ENCODE data around the gene MDFI. TPM values are rescaled to one million over a fixed set of nuclear protein-coding genes. Genes with fewer than 3 reads are reported as not detected.

The MDFI gene, protein sequence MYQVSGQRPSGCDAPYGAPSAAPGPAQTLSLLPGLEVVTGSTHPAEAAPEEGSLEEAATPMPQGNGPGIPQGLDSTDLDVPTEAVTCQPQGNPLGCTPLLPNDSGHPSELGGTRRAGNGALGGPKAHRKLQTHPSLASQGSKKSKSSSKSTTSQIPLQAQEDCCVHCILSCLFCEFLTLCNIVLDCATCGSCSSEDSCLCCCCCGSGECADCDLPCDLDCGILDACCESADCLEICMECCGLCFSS
- not detected for polyA plus RNA-seq

GRCh38 chr6:41638002-41638934, at the start of gene MDFI:
MDFI (plus strand) TSS chr6:41638468; CDS start chr6:41638750, 282 bp downstream.
- no peak within 1 kb of the TSS for H3K27ac Mint-ChIP-seq
- H3K4me1 Mint-ChIP-seq, result peaks cover 4 to 6% (median 5%) of the 10 kb centered on the region in 3 donors
- H3K9me3 Mint-ChIP-seq, result no peaks in the 10 kb centered on the region
- peak within 1 kb of the TSS in 3 of 4 donors; percentile 73 to 92 (median 84) for H3K4me3 Mint-ChIP-seq
- H3K36me3 Mint-ChIP-seq, result no peaks in the 10 kb centered on the region
- peaks cover 49% of the 10 kb centered on the region for H3K27me3 Mint-ChIP-seq

DNA sequence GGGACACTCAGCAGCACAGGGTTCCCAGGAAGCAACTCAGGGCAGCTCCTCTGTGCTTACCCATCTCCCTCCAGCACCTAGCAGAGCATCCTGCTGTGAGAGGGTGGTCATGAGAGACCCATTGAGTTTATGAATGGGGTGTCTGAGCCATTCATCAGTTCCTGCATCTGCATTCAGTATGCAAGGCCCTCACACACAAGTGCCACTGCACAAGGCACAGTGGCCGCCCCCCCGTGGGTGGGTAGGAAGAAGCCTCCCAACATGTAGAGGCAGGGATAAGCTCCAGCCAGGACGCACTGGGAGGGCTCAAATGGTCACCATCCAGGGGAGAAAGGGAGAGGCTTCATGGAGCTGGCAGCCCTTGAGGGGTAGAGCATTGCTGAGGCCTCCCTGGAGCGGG, 49.0 kb upstream of the MDFI start:
- H3K36me3 Mint-ChIP-seq, result no peaks in the 10 kb centered on the region
- no peaks in the 10 kb centered on the region for H3K9me3 Mint-ChIP-seq
- H3K27me3 Mint-ChIP-seq, result no peaks in the 10 kb centered on the region
- H3K27ac Mint-ChIP-seq, result no peak overlapping the region
- H3K4me3 Mint-ChIP-seq, result no peak overlapping the region
- H3K4me1 Mint-ChIP-seq, result peaks cover 0 to 5% (median 0%) of the 10 kb centered on the region in 3 donors

- no peaks in the 10 kb centered on the region for H3K9me3 Mint-ChIP-seq
- no peaks in the 10 kb centered on the region for H3K27me3 Mint-ChIP-seq
- no peak overlapping the region for H3K4me3 Mint-ChIP-seq
- peak overlapping the region in 1 of 3 donors; percentile 9 for H3K27ac Mint-ChIP-seq
- H3K4me1 Mint-ChIP-seq, result peaks cover 0 to 4% (median 0%) of the 10 kb centered on the region in 3 donors
- no peaks in the 10 kb centered on the region for H3K36me3 Mint-ChIP-seq
Measured at GRCh38 chr6:41589636-41590622, 48.3 kb upstream of the MDFI start.

- H3K27me3 Mint-ChIP-seq, result no peaks in the 10 kb centered on the region
- H3K36me3 Mint-ChIP-seq, result no peaks in the 10 kb centered on the region
- H3K9me3 Mint-ChIP-seq, result no peaks in the 10 kb centered on the region
- H3K27ac Mint-ChIP-seq, result no peak overlapping the region
- H3K4me3 Mint-ChIP-seq, result no peak overlapping the region
- peaks cover 0 to 4% (median 0%) of the 10 kb centered on the region in 3 donors for H3K4me1 Mint-ChIP-seq
Measured at GRCh38 chr6:41591122-41591521, 47.1 kb upstream of the MDFI start.

DNA sequence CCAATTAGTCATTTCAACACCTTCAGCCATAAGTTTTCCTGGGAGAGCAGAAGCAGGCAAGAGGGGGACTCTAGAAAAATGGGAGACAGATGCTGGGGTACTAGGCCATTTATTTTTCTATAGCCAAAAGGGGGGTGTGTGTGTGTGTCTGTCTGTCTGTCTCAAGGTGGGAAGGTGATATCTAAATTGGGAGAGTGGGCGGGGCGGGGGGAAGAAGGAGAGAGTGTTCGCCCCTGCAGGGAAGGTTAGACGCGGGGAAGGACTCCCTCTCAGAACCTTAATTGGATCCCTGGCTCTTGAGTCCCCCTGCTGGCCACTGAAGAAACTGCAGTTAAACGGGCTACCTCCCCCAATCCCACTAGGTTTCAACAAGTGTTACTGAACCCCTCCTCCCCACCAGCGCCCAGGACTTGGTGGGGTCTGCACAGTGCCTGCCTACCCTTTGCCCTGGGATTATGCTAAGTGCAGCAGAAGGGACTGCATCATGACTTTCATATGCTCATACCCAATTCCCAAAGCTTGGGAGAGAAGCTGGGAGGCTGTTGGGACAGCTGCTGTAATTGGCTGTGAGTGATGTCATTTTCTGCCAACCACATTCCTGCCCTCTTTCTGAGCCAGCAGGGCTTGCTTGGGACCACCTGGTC, 46.3 kb upstream of the MDFI start:
- no peak overlapping the region for H3K27ac Mint-ChIP-seq
- H3K4me1 Mint-ChIP-seq, result peaks cover 0 to 4% (median 0%) of the 10 kb centered on the region in 3 donors
- no peaks in the 10 kb centered on the region for H3K27me3 Mint-ChIP-seq
- peak overlapping the region in 1 of 4 donors; percentile 45 for H3K4me3 Mint-ChIP-seq
- peaks cover 4% of the 10 kb centered on the region for H3K36me3 Mint-ChIP-seq
- H3K9me3 Mint-ChIP-seq, result no peaks in the 10 kb centered on the region

DNA sequence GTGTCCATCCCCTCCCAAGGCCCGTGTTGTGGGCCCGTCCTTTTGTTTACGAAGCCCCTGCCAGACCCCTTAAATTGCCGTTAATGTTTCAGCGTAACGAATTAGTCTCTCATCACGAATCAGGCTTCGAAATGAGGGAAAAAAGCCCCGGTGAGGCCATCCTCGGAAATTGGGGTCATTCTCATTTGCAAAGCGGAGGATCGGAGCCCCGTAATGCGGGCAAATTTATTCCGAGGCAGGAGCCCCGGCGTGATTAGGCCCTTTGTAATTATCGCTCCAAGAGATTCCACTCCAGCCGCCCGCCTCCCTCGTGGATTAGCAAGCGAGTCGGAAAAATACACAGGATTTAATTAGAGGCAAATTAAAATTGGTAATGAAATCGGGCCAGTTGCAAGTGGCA, 44.9 kb upstream of the MDFI start:
- Mint-ChIP-seq H3K4me1 (peaks cover 0 to 4% (median 0%) of the 10 kb centered on the region in 3 donors), H3K27ac (peak overlapping the region in 1 of 3 donors; percentile 60), H3K36me3 (peaks cover 4% of the 10 kb centered on the region), H3K27me3 (no peaks in the 10 kb centered on the region), H3K9me3 (no peaks in the 10 kb centered on the region), H3K4me3 (no peak overlapping the region)

- Mint-ChIP-seq H3K36me3 (peaks cover 4% of the 10 kb centered on the region), H3K4me3 (no peak overlapping the region), H3K27me3 (no peaks in the 10 kb centered on the region), H3K4me1 (peaks cover 0 to 4% (median 0%) of the 10 kb centered on the region in 3 donors), H3K9me3 (no peaks in the 10 kb centered on the region), H3K27ac (no peak overlapping the region)
Measured at GRCh38 chr6:41593839-41594238, 44.4 kb upstream of the MDFI start.

DNA sequence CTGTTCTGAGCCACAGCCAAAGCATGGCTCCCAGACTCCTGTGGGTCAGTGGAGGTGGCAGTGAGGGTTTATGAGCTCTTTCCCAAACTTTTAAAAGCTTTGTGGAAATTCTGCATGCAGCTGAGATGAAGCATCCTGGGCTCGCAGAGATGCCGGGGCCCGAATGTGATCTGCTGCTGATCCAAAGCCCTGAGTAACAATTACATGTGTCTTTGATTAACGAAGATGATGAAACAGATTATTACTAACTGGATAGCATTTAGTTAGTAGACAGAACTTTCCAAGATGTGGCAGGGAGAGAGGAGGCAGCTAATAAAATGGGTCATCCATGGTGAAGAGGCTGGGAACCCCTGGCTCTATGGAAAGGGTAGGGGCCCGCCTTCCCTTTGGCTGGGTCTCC, 43.9 kb upstream of the MDFI start:
- Mint-ChIP-seq H3K27ac (no peak overlapping the region), H3K27me3 (no peaks in the 10 kb centered on the region)

GRCh38 chr6:41594766-41595165, 43.5 kb upstream of the MDFI start:
- Mint-ChIP-seq H3K4me3 (no peak overlapping the region), H3K27ac (peak overlapping the region in 1 of 3 donors; percentile 68), H3K27me3 (no peaks in the 10 kb centered on the region), H3K4me1 (peaks cover 0 to 4% (median 0%) of the 10 kb centered on the region in 3 donors), H3K9me3 (no peaks in the 10 kb centered on the region), H3K36me3 (peaks cover 4% of the 10 kb centered on the region)

More for the DNA sequence above, 43.9 kb upstream of the MDFI start:
- Mint-ChIP-seq H3K4me1 (peaks cover 0 to 4% (median 0%) of the 10 kb centered on the region in 3 donors), H3K36me3 (peaks cover 4% of the 10 kb centered on the region), H3K9me3 (no peaks in the 10 kb centered on the region), H3K4me3 (no peak overlapping the region)

GRCh38 chr6:41595166-41595565, 43.1 kb upstream of the MDFI start:
- peak overlapping the region in 1 of 3 donors; percentile 68 for H3K27ac Mint-ChIP-seq
- H3K9me3 Mint-ChIP-seq, result no peaks in the 10 kb centered on the region
- no peaks in the 10 kb centered on the region for H3K27me3 Mint-ChIP-seq
- H3K36me3 Mint-ChIP-seq, result peaks cover 4% of the 10 kb centered on the region
- H3K4me1 Mint-ChIP-seq, result peaks cover 0 to 4% (median 0%) of the 10 kb centered on the region in 3 donors
- H3K4me3 Mint-ChIP-seq, result no peak overlapping the region

DNA sequence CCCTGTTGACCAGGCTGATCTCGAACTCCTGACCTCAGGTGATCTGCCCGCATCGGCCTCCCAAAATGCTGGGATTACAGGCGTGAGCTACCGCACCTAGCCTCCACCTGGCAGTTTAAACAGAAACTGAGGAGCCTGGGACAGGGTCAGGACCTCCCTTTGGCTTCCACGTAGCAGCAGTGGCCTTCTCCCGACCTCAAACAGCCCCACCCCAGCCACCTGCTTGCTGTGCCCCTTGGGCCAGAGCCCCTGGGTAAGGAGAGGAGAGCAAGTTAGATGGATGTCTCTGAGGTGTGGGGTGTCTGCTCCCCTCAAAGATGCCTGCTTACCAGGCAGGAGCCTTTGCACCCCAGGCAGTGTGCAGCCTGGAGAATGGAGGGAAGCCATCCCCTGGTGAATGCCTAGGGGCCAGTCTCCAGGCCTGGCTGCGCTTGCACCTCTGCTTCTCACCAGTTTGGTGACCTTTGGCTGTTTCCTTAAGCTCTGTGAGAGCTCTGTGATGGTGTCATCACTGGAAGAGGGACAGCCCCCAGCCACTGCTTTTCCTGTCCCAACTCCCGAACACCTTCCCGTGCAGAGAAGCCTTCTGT, 42.1 kb upstream of the MDFI start:
- Mint-ChIP-seq H3K36me3 (peaks cover 4% of the 10 kb centered on the region), H3K27ac (no peak overlapping the region)

GRCh38 chr6:41596807-41597206, 41.5 kb upstream of the MDFI start:
- H3K9me3 Mint-ChIP-seq, result no peaks in the 10 kb centered on the region
- H3K27ac Mint-ChIP-seq, result no peak overlapping the region
- peaks cover 0 to 3% (median 0%) of the 10 kb centered on the region in 3 donors for H3K4me1 Mint-ChIP-seq
- H3K27me3 Mint-ChIP-seq, result no peaks in the 10 kb centered on the region
- H3K4me3 Mint-ChIP-seq, result no peak overlapping the region
- H3K36me3 Mint-ChIP-seq, result peaks cover 4% of the 10 kb centered on the region

More for the DNA sequence above, 42.1 kb upstream of the MDFI start:
- H3K9me3 Mint-ChIP-seq, result no peaks in the 10 kb centered on the region
- H3K4me1 Mint-ChIP-seq, result peaks cover 0 to 3% (median 0%) of the 10 kb centered on the region in 3 donors
- no peak overlapping the region for H3K4me3 Mint-ChIP-seq
- H3K27me3 Mint-ChIP-seq, result no peaks in the 10 kb centered on the region

DNA sequence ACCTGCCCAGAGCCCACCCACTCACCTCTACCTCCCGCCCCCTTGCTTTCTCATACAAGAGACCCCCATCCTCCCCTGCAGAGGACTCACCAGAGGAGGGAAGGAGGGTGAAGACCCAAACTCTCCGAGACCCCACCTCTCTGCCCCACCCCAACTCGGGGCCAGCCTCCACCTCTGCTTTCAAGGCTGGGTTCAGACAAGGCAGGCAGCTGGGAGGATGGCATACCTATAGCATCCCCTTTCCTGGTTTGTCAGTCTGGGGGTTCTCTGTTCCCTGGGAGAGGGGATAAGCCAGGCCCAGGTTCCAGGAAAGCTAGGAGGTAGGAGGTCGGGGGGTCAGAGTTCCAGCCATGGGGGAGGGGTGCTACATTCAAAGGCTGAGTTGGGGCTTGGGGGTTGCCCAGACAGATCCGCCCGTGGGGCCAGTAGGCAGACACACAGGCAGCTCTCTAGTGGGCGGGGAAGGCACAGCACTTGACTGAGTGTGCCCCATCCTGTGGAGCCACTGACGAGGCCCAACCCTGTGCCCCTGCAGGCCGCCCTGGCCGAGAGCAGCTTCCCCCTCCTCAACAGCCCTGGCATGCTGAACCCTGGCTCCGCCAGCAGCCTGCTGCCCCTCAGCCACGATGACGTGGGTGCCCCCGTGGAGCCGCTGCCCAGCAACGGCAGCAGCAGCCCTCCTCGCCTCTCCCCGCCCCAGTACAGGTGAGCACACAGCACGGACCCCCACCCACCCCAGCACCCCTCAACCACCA, 40.8 kb upstream of the MDFI start:
- H3K27ac Mint-ChIP-seq, result no peak overlapping the region
- H3K4me1 Mint-ChIP-seq, result no peaks in the 10 kb centered on the region
- no peaks in the 10 kb centered on the region for H3K9me3 Mint-ChIP-seq
- H3K27me3 Mint-ChIP-seq, result no peaks in the 10 kb centered on the region
- no peak overlapping the region for H3K4me3 Mint-ChIP-seq
- H3K36me3 Mint-ChIP-seq, result peaks cover 4% of the 10 kb centered on the region

All from IgD-negative memory B cell (primary cell).